Stomach (tissue), 9 donors: ENCODE data around the gene RALGDS. TPM values are rescaled to one million over a fixed set of nuclear protein-coding genes. Genes with fewer than 3 reads are reported as not detected.

Experiments
- DNase-seq, 2 donors: peaks; one replicate each; pipeline versions ENCODE4 v3.0.0 to v3.0.0-alpha.2; 2013 to 2019
- H3K27ac ChIP-seq, 5 donors: fragments of 200-600 bp in 4 of 5; sonication (generic) in 4 of 5; one replicate each; pipeline ENCODE4 v1.5.1; 2013 to 2019; ENCODE audit warnings: mild to moderate bottlenecking in 1 of 5, moderate library complexity in 1 of 5
- H3K27me3 ChIP-seq, 3 donors: fragments of 200-600 bp; sonication (generic); one replicate each; pipeline ENCODE4 v1.5.1; 2017 to 2019; ENCODE audit warnings: mixed run types in 1 of 3
- H3K36me3 ChIP-seq, 4 donors: fragments of 200-600 bp; sonication (generic); 1 replicate in 3 of 4; 2 replicates in 1 of 4; pipeline ENCODE4 v1.5.1; 2016 to 2019
- H3K4me1 ChIP-seq, 4 donors: fragments of 200-600 bp; sonication (generic); one replicate each; pipeline ENCODE4 v1.5.1; 2016 to 2019
- H3K4me3 ChIP-seq, 4 donors: fragments of 200-600 bp; sonication (generic) in 3 of 4; one replicate each; pipeline ENCODE4 v1.5.1; 2016 to 2019; ENCODE audit warnings: mild to moderate bottlenecking in 1 of 4
- H3K9me3 ChIP-seq, 4 donors: fragments of 200-600 bp; sonication (generic); one replicate each; pipeline ENCODE4 v1.5.1; 2016 to 2019
- CTCF ChIP-seq, 7 experiments: fragments of 450-650 bp in 4 of 7; fragments of 200-600 bp in 3 of 7; sonication (generic) in 3 of 7; IDR thresholded peaks; one replicate each; pipeline ENCODE4 v1.5.1; 2016 to 2019; ENCODE audit warnings: antibody characterized with exemption in 7 of 7, control low read depth in 2 of 7, mild to moderate bottlenecking in 1 of 7
- EP300 ChIP-seq: sonication (generic); formaldehyde crosslinking; IDR thresholded peaks from one replicate; pipeline ENCODE4 v1.6.1; 2017; ENCODE audit warnings: antibody characterized with exemption
- POLR2A ChIP-seq, 4 donors: fragments of 450-650 bp; IDR thresholded peaks; one replicate each; pipeline ENCODE4 v1.6.1; 2016; ENCODE audit warnings: antibody characterized with exemption in 4 of 4, control low read depth in 2 of 4, mild to moderate bottlenecking in 1 of 4, moderate library complexity in 1 of 4
- POLR2AphosphoS5 ChIP-seq, 3 donors: sonication (generic); formaldehyde crosslinking; IDR thresholded peaks; one replicate each; pipeline ENCODE4 v1.6.1; 2016; ENCODE audit warnings: antibody characterized with exemption in 3 of 3
- WGBS, 5 donors: extraction: QIAGEN DNeasy Blood & Tissue Kit in 3 of 5; methylation state at CpG; one replicate each; pipeline versions ENCODE4 v1.1.5 to v1.1.7; 2013 to 2018; 5-methylcytosine and 5-hydroxymethylcytosine counted together
- intact Hi-C: fragments of 100-400 bp; cut with DNase I; formaldehyde crosslinking; loops from one replicate; pipeline ENCODE4 v1.15.1; 2023; ENCODE audit warnings: low total_unique reads
- polyA plus RNA-seq, 3 donors: library from polyadenylated mRNA; stranded (reverse); fragments of 200-250 nt; gene quantifications; one replicate each; pipeline ENCODE4 v1.2.3, GENCODE V29; 2013
- total RNA-seq, 5 donors: library from RNA; depleted of rRNA; stranded (reverse); fragments of >200 nt; gene quantifications; one replicate each; pipeline versions ENCODE4 v1.1.0 to v1.2.3, GENCODE V29; 2014 to 2016
- donor health status: healthy with polysubstance abuse.
- donor health status: Bipolar disorder and iron deficiency.
- donor health status: healthy.

RALGDS gene
- total and polyA plus RNA-seq, 8 donors: 20.5 to 242 (median 43.6) TPM

GRCh38 chr9:133142684-133143622 lies 21.9 kb upstream of the RALGDS start:
- peak overlapping the region in 4 of 5 donors; percentile 7 to 73 (median 57) for H3K27ac ChIP-seq
- intact Hi-C loops: loop anchor here (10.0 kb wide), 1 partner anchor 98 kb away; no protein-coding TSS in a partner anchor
- DNase-seq: peak; percentile 25 to 68
- no peaks in the 10 kb centered on the region for H3K27me3 ChIP-seq
- 58 to 64% (median 61%) methylated on average over 18 of the region's 18 CpGs for WGBS, 5 donors
- TF ChIP-seq CTCF (IDR thresholded peaks at IDR 0.05): no peak
- no peak for TF ChIP-seq POLR2A (IDR thresholded peaks at IDR 0.05)
- no peak for TF ChIP-seq EP300
- no peak for TF ChIP-seq POLR2AphosphoS5 (IDR thresholded peaks at IDR 0.05)
- H3K9me3 ChIP-seq: no peaks in the 10 kb centered on the region
- no peak overlapping the region for H3K4me3 ChIP-seq
- no peaks in the 10 kb centered on the region for H3K36me3 ChIP-seq
- H3K4me1 ChIP-seq: peaks cover 52 to 93% (median 86%) of the 10 kb centered on the region in 4 donors

GRCh38 chr9:133141833-133142595 lies 21.0 kb upstream of the RALGDS start:
- DNase-seq: peak; percentile 88
- no peaks in the 10 kb centered on the region for H3K36me3 ChIP-seq
- WGBS, 5 donors: 30 to 38% (median 37%) methylated on average over 14 to 16 of the region's 16 CpGs
- TF ChIP-seq POLR2AphosphoS5 (IDR thresholded peaks at IDR 0.05) (peak in 1 of 3 donors; percentile 36), CTCF (IDR thresholded peaks at IDR 0.05) (no peak), EP300 (no peak)
- H3K4me3 ChIP-seq: no peak overlapping the region
- no peaks in the 10 kb centered on the region for H3K27me3 ChIP-seq
- peaks cover 51 to 93% (median 86%) of the 10 kb centered on the region in 4 donors for H3K4me1 ChIP-seq
- intact Hi-C loops: loop anchor here (10.0 kb wide), 1 partner anchor 97 kb away; no protein-coding TSS in a partner anchor
- H3K9me3 ChIP-seq: no peaks in the 10 kb centered on the region
- H3K27ac ChIP-seq: peak overlapping the region; percentile 7 to 73 (median 54)

GRCh38 chr9:133140606-133141005 lies 19.6 kb upstream of the RALGDS start:
- peaks cover 53 to 100% (median 94%) of the 10 kb centered on the region in 4 donors for H3K4me1 ChIP-seq
- 76 to 83% (median 79%) methylated on average over 9 to 14 of the region's 14 CpGs for WGBS, 5 donors
- no peaks in the 10 kb centered on the region for H3K27me3 ChIP-seq
- no peak overlapping the region for H3K4me3 ChIP-seq
- intact Hi-C loops: loop anchor here (10.0 kb wide), 1 partner anchor 96 kb away; no protein-coding TSS in a partner anchor
- no peak for DNase-seq
- H3K36me3 ChIP-seq: no peaks in the 10 kb centered on the region
- TF ChIP-seq POLR2A (IDR thresholded peaks at IDR 0.05): no peak
- TF ChIP-seq CTCF (IDR thresholded peaks at IDR 0.05): no peak
- TF ChIP-seq POLR2AphosphoS5 (IDR thresholded peaks at IDR 0.05): no peak
- TF ChIP-seq EP300: no peak
- H3K27ac ChIP-seq: peak overlapping the region in 3 of 5 donors; percentile 54 to 73 (median 60)
- H3K9me3 ChIP-seq: no peaks in the 10 kb centered on the region

GRCh38 chr9:133140174-133140505 lies 19.1 kb upstream of the RALGDS start:
- H3K27ac ChIP-seq: peak overlapping the region in 3 of 5 donors; percentile 14 to 73 (median 26)
- H3K4me1 ChIP-seq: peaks cover 57 to 100% (median 96%) of the 10 kb centered on the region in 4 donors
- TF ChIP-seq POLR2A (IDR thresholded peaks at IDR 0.05) (no peak), CTCF (IDR thresholded peaks at IDR 0.05) (no peak), POLR2AphosphoS5 (IDR thresholded peaks at IDR 0.05) (no peak), EP300 (no peak)
- intact Hi-C loops: loop anchor here (10.0 kb wide), 1 partner anchor 95 kb away; no protein-coding TSS in a partner anchor
- H3K27me3 ChIP-seq: no peaks in the 10 kb centered on the region
- H3K9me3 ChIP-seq: no peaks in the 10 kb centered on the region
- peak in 1 of 2 donors; percentile 63 for DNase-seq
- no peak overlapping the region for H3K4me3 ChIP-seq
- no peaks in the 10 kb centered on the region for H3K36me3 ChIP-seq
- 57 to 83% (median 77%) methylated on average over 3 to 4 of the region's 4 CpGs for WGBS, 5 donors
